ENCODE data around the gene RICTOR.

- TF ChIP-seq CTCF (IDR thresholded peaks at IDR 0.05) (no peak), POLR2A (IDR thresholded peaks at IDR 0.05) (no peak)
These were observed 58.2 kb downstream of the RICTOR start for GRCh38 chr5:39015743-39016586.
